Activated gamma-delta T cell treated with Interleukin-2 at 50 U/mL for 16 hours (primary cell): ENCODE results near the gene SPATA9.

Source experiments
- DNase-seq: peaks from one replicate; pipeline ENCODE4 v3.0.0-alpha.2; 2020

The SPATA9 gene

DNA sequence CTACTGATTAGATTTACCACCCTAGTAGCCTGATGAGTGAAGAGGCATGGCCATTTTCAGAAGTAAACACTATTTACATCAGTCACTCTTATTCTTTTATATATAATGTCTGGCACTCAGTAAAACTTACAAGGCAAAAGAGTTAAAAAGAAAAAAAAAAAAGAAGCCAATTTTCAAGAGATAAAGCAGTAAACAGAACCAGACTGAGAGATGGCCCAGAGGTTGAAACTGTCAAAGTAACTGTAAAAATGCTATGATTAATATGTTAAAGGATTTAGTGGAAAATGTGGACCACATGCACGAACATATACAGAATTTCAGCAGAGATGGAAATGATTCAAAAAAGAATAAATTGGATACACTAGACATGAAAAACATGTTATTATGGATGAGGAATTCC lies 69.3 kb downstream of the SPATA9 start:
- DNase-seq = no peak

DNA sequence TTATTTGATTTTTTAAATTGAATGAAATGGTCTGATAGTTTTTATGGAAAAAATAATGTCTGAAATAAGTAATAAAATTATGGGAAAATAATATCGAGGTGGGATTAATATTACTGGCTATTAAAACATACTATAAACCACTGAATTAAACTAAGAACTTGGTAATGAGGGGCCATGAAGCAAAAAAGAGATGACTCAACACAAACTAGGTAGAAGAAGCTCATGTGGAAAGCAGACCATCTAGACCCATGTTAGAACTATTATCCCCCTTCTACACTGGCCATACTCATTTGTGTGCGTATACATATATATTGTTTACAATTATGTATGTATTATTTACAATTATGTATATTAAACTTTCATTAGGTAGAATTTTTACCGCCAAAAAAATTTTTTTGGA lies 71.4 kb downstream of the SPATA9 start:
- DNase-seq = no peak

DNA sequence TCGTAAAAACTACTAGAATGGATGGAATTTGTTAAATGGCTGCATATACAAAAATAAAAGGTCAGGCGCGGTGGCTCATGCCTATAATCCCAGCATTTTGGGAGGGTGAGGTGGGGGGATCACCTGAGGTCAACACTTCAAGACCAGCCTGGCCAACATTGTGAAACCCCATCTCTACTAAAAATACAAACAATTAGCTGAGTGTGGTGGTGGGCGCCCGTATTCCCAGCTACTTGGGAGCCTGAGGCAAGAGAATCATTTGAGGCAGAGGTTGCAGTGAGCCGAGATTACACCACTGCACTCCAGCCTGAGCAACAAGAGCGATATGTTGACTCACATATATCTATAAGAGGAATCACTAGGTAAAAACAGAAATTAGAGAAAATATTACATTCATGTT lies 72.2 kb downstream of the SPATA9 start:
- DNase-seq = no peak

DNA sequence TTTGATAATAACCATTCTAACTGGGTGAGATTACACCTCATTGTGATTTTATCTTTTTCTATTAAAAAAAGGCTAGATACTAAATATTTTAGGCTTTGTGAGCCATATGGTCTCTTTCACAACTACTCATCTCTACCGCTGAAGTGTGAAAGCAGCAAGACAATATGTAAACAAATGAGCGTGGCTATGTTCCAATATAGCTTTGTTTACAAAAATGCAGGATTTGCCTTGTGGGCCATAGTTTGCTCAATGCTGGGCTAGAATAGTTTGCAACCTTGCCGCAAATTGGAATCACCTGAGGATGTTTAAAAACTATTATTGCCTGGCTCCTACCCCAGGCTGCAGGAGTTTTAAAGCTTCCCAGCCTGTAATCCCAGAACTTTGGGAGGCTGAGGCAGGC lies 73.1 kb downstream of the SPATA9 start:
- DNase-seq = no peak
